Naive B cell (primary cell): Measurements from ENCODE around the gene NCK2. TPM values are rescaled to one million over a fixed set of nuclear protein-coding genes. Genes with fewer than 3 reads are reported as not detected.
"Not testable (repeated sequence)": the region's sequence is repeated elsewhere in the genome, so short reads cannot be mapped to it uniquely, and the experiment has no call there.

Source experiments
- ATAC-seq, 2 donors: fragments of 150-1000 bp; cut with Tn5 transposase; 2 replicates each; pipeline ENCODE4 v1.10.0; 2021; ENCODE audit warnings: low read depth in 2 of 2, mild to moderate bottlenecking in 2 of 2, moderate library complexity in 2 of 2
- DNase-seq: peaks from one replicate; pipeline ENCODE4 v3.0.0; 2022
- H3K27ac Mint-ChIP-seq, 6 donors: one replicate each; pipeline ENCODE4 v1.8.0; 2020 to 2022; ENCODE audit warnings: mild to moderate bottlenecking in 6 of 6, mixed read lengths in 6 of 6, moderate library complexity in 5 of 6, inconsistent platforms in 2 of 6
- H3K27me3 Mint-ChIP-seq, 3 donors: one replicate each; pipeline ENCODE4 v1.8.0; 2021 to 2022; ENCODE audit warnings: mixed read lengths in 3 of 3, mild to moderate bottlenecking in 1 of 3
- H3K36me3 Mint-ChIP-seq, 2 donors: one replicate each; pipeline ENCODE4 v1.8.0; 2020 to 2022; ENCODE audit warnings: mixed read lengths in 2 of 2, inconsistent platforms in 1 of 2, mild to moderate bottlenecking in 1 of 2
- H3K4me1 Mint-ChIP-seq, 3 donors: one replicate each; pipeline ENCODE4 v1.8.0; 2020 to 2022; ENCODE audit warnings: mixed read lengths in 3 of 3, inconsistent platforms in 1 of 3, mild to moderate bottlenecking in 1 of 3, moderate library complexity in 1 of 3
- H3K4me3 Mint-ChIP-seq, 8 donors: one replicate each; pipeline ENCODE4 v1.8.0; 2020 to 2022; ENCODE audit warnings: mild to moderate bottlenecking in 8 of 8, mixed read lengths in 8 of 8, moderate library complexity in 8 of 8, inconsistent platforms in 2 of 8
- H3K9me3 Mint-ChIP-seq, 7 donors: one replicate each; pipeline ENCODE4 v1.8.0; 2020 to 2022; ENCODE audit warnings: mixed read lengths in 7 of 7, mild to moderate bottlenecking in 5 of 7, inconsistent platforms in 2 of 7, moderate library complexity in 1 of 7
- polyA plus RNA-seq, 6 donors: library from polyadenylated mRNA; unstranded; fragments of 300-500 nt; fragmentation: Illumina TruSeq; gene quantifications; one replicate each; pipeline ENCODE4 v1.2.3, GENCODE V29; 2021; ENCODE audit warnings: low read depth in 6 of 6

NCK2 gene
- polyA plus RNA-seq, 6 donors from 2014 or later, result 70.7 to 108 (median 76.7) TPM

GRCh38 chr2:105895990-105896764 is 151.5 kb downstream of the NCK2 start:
- Mint-ChIP-seq H3K27ac (peak overlapping the region in 2 of 6 donors; percentile 73 to 81), H3K36me3 (peaks cover 37 to 56% of the 10 kb centered on the region in 2 donors), H3K27me3 (no peaks in the 10 kb centered on the region), H3K4me3 (no peak overlapping the region), H3K9me3 (peaks cover 5 to 40% (median 32%) of the 10 kb centered on the region in 7 donors), H3K4me1 (peaks cover 2 to 25% (median 4%) of the 10 kb centered on the region in 3 donors)
- no peak for ATAC-seq
- DNase-seq, result no peak

- Mint-ChIP-seq H3K4me1 (peaks cover 0 to 29% (median 6%) of the 10 kb centered on the region in 3 donors), H3K36me3 (peaks cover 34 to 59% of the 10 kb centered on the region in 2 donors), H3K4me3 (no peak overlapping the region), H3K27me3 (no peaks in the 10 kb centered on the region), H3K9me3 (peaks cover 5 to 45% (median 36%) of the 10 kb centered on the region in 7 donors), H3K27ac (peak overlapping the region in 1 of 6 donors; percentile 70)
- DNase-seq (no peak), ATAC-seq (no peak)
Measured at GRCh38 chr2:105896765-105897163, 152.1 kb downstream of the NCK2 start.

- H3K27me3 Mint-ChIP-seq, H3K4me3 Mint-ChIP-seq, H3K27ac Mint-ChIP-seq, ATAC-seq, DNase-seq: not testable (repeated sequence)
- H3K9me3 Mint-ChIP-seq, result peaks cover 5 to 45% (median 36%) of the 10 kb centered on the region in 7 donors
- H3K36me3 Mint-ChIP-seq, result peaks cover 34 to 59% of the 10 kb centered on the region in 2 donors
- H3K4me1 Mint-ChIP-seq, result peaks cover 6 to 35% (median 15%) of the 10 kb centered on the region in 3 donors
Measured at GRCh38 chr2:105897694-105898093, 153.0 kb downstream of the NCK2 start.

GRCh38 chr2:105903051-105903674 is 158.5 kb downstream of the NCK2 start:
- no peak for ATAC-seq
- no peak for DNase-seq
- H3K4me3 Mint-ChIP-seq, result no peak overlapping the region
- peaks cover 8 to 34% (median 29%) of the 10 kb centered on the region in 7 donors for H3K9me3 Mint-ChIP-seq
- peak overlapping the region in 2 of 6 donors; percentile 42 to 74 for H3K27ac Mint-ChIP-seq
- peaks cover 22 to 64% (median 47%) of the 10 kb centered on the region in 3 donors for H3K4me1 Mint-ChIP-seq
- peaks cover 31 to 32% of the 10 kb centered on the region in 2 donors for H3K36me3 Mint-ChIP-seq
- H3K27me3 Mint-ChIP-seq, result no peaks in the 10 kb centered on the region

- peak overlapping the region in 2 of 6 donors; percentile 2 to 54 for H3K27ac Mint-ChIP-seq
- H3K27me3 Mint-ChIP-seq, result no peaks in the 10 kb centered on the region
- peaks cover 16 to 19% of the 10 kb centered on the region in 2 donors for H3K36me3 Mint-ChIP-seq
- DNase-seq, result no peak
- peak in 1 of 2 donors; percentile 27 for ATAC-seq
- peaks cover 32 to 64% (median 49%) of the 10 kb centered on the region in 3 donors for H3K4me1 Mint-ChIP-seq
- H3K9me3 Mint-ChIP-seq, result peaks cover 6 to 21% (median 13%) of the 10 kb centered on the region in 7 donors
- H3K4me3 Mint-ChIP-seq, result peak overlapping the region in 1 of 8 donors; percentile 0
Measured at GRCh38 chr2:105904938-105905337, 160.2 kb downstream of the NCK2 start.

GRCh38 chr2:105906481-105906880 is 161.8 kb downstream of the NCK2 start:
- Mint-ChIP-seq H3K27me3 (no peaks in the 10 kb centered on the region), H3K4me1 (peaks cover 32 to 52% (median 48%) of the 10 kb centered on the region in 3 donors), H3K27ac (peak overlapping the region in 2 of 6 donors; percentile 22 to 74), H3K4me3 (no peak overlapping the region), H3K36me3 (peaks cover 5 to 7% of the 10 kb centered on the region in 2 donors), H3K9me3 (peaks cover under 1 to 5% (median 2%) of the 10 kb centered on the region in 7 donors)
- ATAC-seq, result no peak
- no peak for DNase-seq

GRCh38 chr2:105907184-105907583 is 162.5 kb downstream of the NCK2 start:
- ATAC-seq (no peak), DNase-seq (no peak)
- Mint-ChIP-seq H3K4me3 (no peak overlapping the region), H3K36me3 (peaks cover 4 to 7% of the 10 kb centered on the region in 2 donors), H3K27ac (no peak overlapping the region), H3K4me1 (peaks cover 32 to 47% (median 42%) of the 10 kb centered on the region in 3 donors), H3K27me3 (no peaks in the 10 kb centered on the region), H3K9me3 (peaks cover 0 to 4% (median under 1%) of the 10 kb centered on the region in 7 donors)

- Mint-ChIP-seq H3K9me3 (peaks cover 2 to 9% (median 5%) of the 10 kb centered on the region in 7 donors), H3K27me3 (no peaks in the 10 kb centered on the region), H3K27ac (peak overlapping the region in 5 of 6 donors; percentile 0 to 93 (median 39)), H3K36me3 (peaks cover 1 to 8% of the 10 kb centered on the region in 2 donors), H3K4me1 (peaks cover 25 to 32% (median 25%) of the 10 kb centered on the region in 3 donors), H3K4me3 (peak overlapping the region in 1 of 8 donors; percentile 22)
- no peak for DNase-seq
- no peak for ATAC-seq
Measured at GRCh38 chr2:105909215-105909614, 164.5 kb downstream of the NCK2 start.

- no peak overlapping the region for H3K4me3 Mint-ChIP-seq
- H3K27me3 Mint-ChIP-seq, result no peaks in the 10 kb centered on the region
- no peak for ATAC-seq
- peak overlapping the region in 1 of 6 donors; percentile 15 for H3K27ac Mint-ChIP-seq
- peaks cover 12 to 13% of the 10 kb centered on the region in 2 donors for H3K36me3 Mint-ChIP-seq
- H3K4me1 Mint-ChIP-seq, result peaks cover 12 to 29% (median 24%) of the 10 kb centered on the region in 3 donors
- no peak for DNase-seq
- peaks cover 4 to 23% (median 18%) of the 10 kb centered on the region in 7 donors for H3K9me3 Mint-ChIP-seq
Measured at GRCh38 chr2:105910497-105911238, 166.0 kb downstream of the NCK2 start.

- DNase-seq, result no peak
Measured at GRCh38 chr2:105911425-105911824, 166.7 kb downstream of the NCK2 start.

GRCh38 chr2:105912081-105912480 is 167.4 kb downstream of the NCK2 start:
- peaks cover 9 to 19% (median 18%) of the 10 kb centered on the region in 3 donors for H3K4me1 Mint-ChIP-seq
- H3K36me3 Mint-ChIP-seq, result peaks cover 12 to 13% of the 10 kb centered on the region in 2 donors
- H3K9me3 Mint-ChIP-seq, result peaks cover 9 to 35% (median 25%) of the 10 kb centered on the region in 7 donors
- peak overlapping the region in 1 of 6 donors; percentile 56 for H3K27ac Mint-ChIP-seq
- DNase-seq (no peak), ATAC-seq (no peak)
- H3K27me3 Mint-ChIP-seq, result no peaks in the 10 kb centered on the region
- no peak overlapping the region for H3K4me3 Mint-ChIP-seq

More at GRCh38 chr2:105911425-105911824, 166.7 kb downstream of the NCK2 start:
- H3K4me1 Mint-ChIP-seq, result peaks cover 9 to 23% (median 19%) of the 10 kb centered on the region in 3 donors
- H3K36me3 Mint-ChIP-seq, result peaks cover 12 to 13% of the 10 kb centered on the region in 2 donors
- peaks cover 8 to 31% (median 23%) of the 10 kb centered on the region in 7 donors for H3K9me3 Mint-ChIP-seq
- no peak overlapping the region for H3K4me3 Mint-ChIP-seq
- H3K27ac Mint-ChIP-seq, result no peak overlapping the region
- no peak for ATAC-seq
- no peaks in the 10 kb centered on the region for H3K27me3 Mint-ChIP-seq

GRCh38 chr2:105915005-105915558 is 170.4 kb downstream of the NCK2 start:
- H3K36me3 Mint-ChIP-seq, result peaks cover 12 to 13% of the 10 kb centered on the region in 2 donors
- ATAC-seq (peak; percentile 38 to 41), DNase-seq (no peak)
- H3K27ac Mint-ChIP-seq, result no peak overlapping the region
- H3K27me3 Mint-ChIP-seq, result no peaks in the 10 kb centered on the region
- peaks cover 9 to 35% (median 27%) of the 10 kb centered on the region in 7 donors for H3K9me3 Mint-ChIP-seq
- no peak overlapping the region for H3K4me3 Mint-ChIP-seq
- H3K4me1 Mint-ChIP-seq, result peaks cover 7 to 17% (median 9%) of the 10 kb centered on the region in 3 donors
